Osteoblast (primary cell): ENCODE results near the gene ACOX1. TPM values are rescaled to one million over a fixed set of nuclear protein-coding genes. Genes with fewer than 3 reads are reported as not detected.
A peak's percentile ranks its signal among the peaks of the same experiment; 100 is the strongest.

Experiments
- DNase-seq: peaks from one replicate; pipeline ENCODE4 v3.0.0; 2011; ENCODE audit warnings: low spot score, mixed read lengths; ENCODE audit not compliant: insufficient read length; ENCODE audit errors: missing footprints
- H2AFZ ChIP-seq: 2 replicates; pipeline ENCODE4 v1.6.0; 2011; ENCODE audit warnings: mild to moderate bottlenecking, low read length
- H3K27ac ChIP-seq: 2 replicates; pipeline ENCODE4 v1.5.1; 2011; ENCODE audit warnings: mild to moderate bottlenecking, low read depth, low read length, moderate library complexity
- H3K27me3 ChIP-seq: 2 replicates; pipeline ENCODE4 v1.6.0; 2012; ENCODE audit warnings: mild to moderate bottlenecking, control low read depth, inconsistent platforms, low read length, moderate library complexity; ENCODE audit not compliant: insufficient read depth
- H3K36me3 ChIP-seq: 2 replicates; pipeline ENCODE4 v1.5.1; 2011; ENCODE audit warnings: mild to moderate bottlenecking, low read length, control low read depth, moderate library complexity; ENCODE audit not compliant: insufficient read depth
- H3K4me1 ChIP-seq: 2 replicates; pipeline ENCODE4 v1.5.1; 2011; ENCODE audit warnings: mild to moderate bottlenecking, low read length, control low read depth, moderate library complexity; ENCODE audit not compliant: insufficient read depth
- H3K4me2 ChIP-seq: 2 replicates; pipeline ENCODE4 v1.6.0; 2011; ENCODE audit warnings: mild to moderate bottlenecking, low read length; ENCODE audit not compliant: insufficient read depth
- H3K4me3 ChIP-seq: fragments of 200-600 bp; sonication (generic); 3 replicates; pipeline ENCODE4 v1.5.1; 2012; ENCODE audit warnings: mild to moderate bottlenecking, low read length, inconsistent platforms; ENCODE audit not compliant: insufficient read depth
- H3K79me2 ChIP-seq: 2 replicates; pipeline ENCODE4 v1.6.0; 2012; ENCODE audit warnings: mild to moderate bottlenecking, low read length, control low read depth, inconsistent platforms; ENCODE audit not compliant: insufficient read depth
- H3K9me3 ChIP-seq: 2 replicates; pipeline ENCODE4 v1.5.1; 2011; ENCODE audit warnings: low read depth, low read length, control low read depth
- H4K20me1 ChIP-seq: 2 replicates; pipeline ENCODE4 v1.6.0; 2012; ENCODE audit warnings: mild to moderate bottlenecking, low read length, control low read depth; ENCODE audit not compliant: insufficient read depth
- CTCF ChIP-seq: IDR thresholded peaks from 2 replicates; pipeline ENCODE4 v1.5.1; 2011; ENCODE audit warnings: mild to moderate bottlenecking, low read depth, low read length, moderate library complexity; ENCODE audit errors: extremely low read depth
- total RNA-seq: library from RNA; depleted of rRNA; stranded (reverse); fragments of >200 nt; gene quantifications from 2 replicates; pipeline ENCODE4 v1.2.3, GENCODE V29; 2012

The ACOX1 gene
- total RNA-seq, 1 donor = 59.4 TPM

GRCh38 chr17:75998327-75998795 is 19.4 kb upstream of the ACOX1 start:
- H3K79me2 ChIP-seq = no peaks in the 10 kb centered on the region
- H3K27ac ChIP-seq = no peak overlapping the region
- H3K9me3 ChIP-seq = no peaks in the 10 kb centered on the region
- peak; percentile 65 for DNase-seq
- H3K36me3 ChIP-seq = peaks cover 2% of the 10 kb centered on the region
- no peak overlapping the region for H3K4me3 ChIP-seq
- no peaks in the 10 kb centered on the region for H4K20me1 ChIP-seq
- no peak overlapping the region for H2AFZ ChIP-seq
- H3K4me2 ChIP-seq = no peak overlapping the region
- peaks cover 11% of the 10 kb centered on the region for H3K4me1 ChIP-seq
- H3K27me3 ChIP-seq = no peaks in the 10 kb centered on the region
- no peak for TF ChIP-seq CTCF

GRCh38 chr17:75996665-75997590 is 18.0 kb upstream of the ACOX1 start:
- peak overlapping the region; percentile 2 for H3K27ac ChIP-seq
- peak; percentile 97 for DNase-seq
- H3K9me3 ChIP-seq = no peaks in the 10 kb centered on the region
- H3K4me1 ChIP-seq = peaks cover 11% of the 10 kb centered on the region
- peak overlapping the region; percentile 29 for H3K4me3 ChIP-seq
- peak overlapping the region; percentile 42 for H2AFZ ChIP-seq
- peak overlapping the region; percentile 59 for H3K4me2 ChIP-seq
- H3K27me3 ChIP-seq = no peaks in the 10 kb centered on the region
- no peaks in the 10 kb centered on the region for H3K79me2 ChIP-seq
- H4K20me1 ChIP-seq = no peaks in the 10 kb centered on the region
- TF ChIP-seq CTCF = no peak
- H3K36me3 ChIP-seq = peaks cover 2% of the 10 kb centered on the region

- Histone ChIP-seq H3K4me1 (peaks cover 11% of the 10 kb centered on the region), H2AFZ (no peak overlapping the region), H4K20me1 (no peaks in the 10 kb centered on the region), H3K9me3 (no peaks in the 10 kb centered on the region), H3K4me2 (no peak overlapping the region), H3K27ac (no peak overlapping the region), H3K4me3 (no peak overlapping the region), H3K27me3 (no peaks in the 10 kb centered on the region), H3K36me3 (peaks cover 8% of the 10 kb centered on the region), H3K79me2 (no peaks in the 10 kb centered on the region)
- peak; percentile 38 for DNase-seq
- no peak for TF ChIP-seq CTCF
These were observed 16.5 kb upstream of the ACOX1 start for GRCh38 chr17:75995385-75995925.

GRCh38 chr17:75994802-75995370 is 15.9 kb upstream of the ACOX1 start:
- Histone ChIP-seq H3K4me1 (peaks cover 11% of the 10 kb centered on the region), H3K79me2 (no peaks in the 10 kb centered on the region), H3K27me3 (no peaks in the 10 kb centered on the region), H3K9me3 (no peaks in the 10 kb centered on the region), H2AFZ (no peak overlapping the region), H4K20me1 (no peaks in the 10 kb centered on the region), H3K27ac (no peak overlapping the region), H3K4me3 (no peak overlapping the region), H3K36me3 (peaks cover 8% of the 10 kb centered on the region), H3K4me2 (no peak overlapping the region)
- no peak for TF ChIP-seq CTCF
- peak; percentile 22 for DNase-seq
